Left renal pelvis (tissue), 4 donors: ENCODE data around the gene PDCD11. TPM values are rescaled to one million over a fixed set of nuclear protein-coding genes. Genes with fewer than 3 reads are reported as not detected.
"Not testable (repeated sequence)": the region's sequence is repeated elsewhere in the genome, so short reads cannot be mapped to it uniquely, and the experiment has no call there.

Experiments
- DNase-seq, 4 donors: peaks; one replicate each; pipeline ENCODE4 v3.0.0-alpha.2; 2013; ENCODE audit warnings: low read depth in 4 of 4, low spot score in 3 of 4
- polyA plus RNA-seq, 4 donors: library from polyadenylated mRNA; unstranded; fragments of 120-200 nt; gene quantifications; one replicate each; pipeline ENCODE4 v1.2.1, GENCODE V29; 2013; ENCODE audit not compliant: insufficient read length in 4 of 4

The PDCD11 gene
- polyA plus RNA-seq: 10 to 100 TPM; 24.6 to 38.4 (median 35.0) TPM

GRCh38 chr10:103396067-103396788, at the start of gene PDCD11, which contains the start of gene ATP5MK:
TSS of gene PDCD11 (plus strand) at chr10:103396626. CDS start at chr10:103398427, 1,801 bp downstream.
TSS of gene ATP5MK (minus strand) at chr10:103396475. CDS start at chr10:103392457, 4,018 bp downstream.
- DNase-seq: peak; percentile 91 to 97 (median 94)

GRCh38 chr10:103350175-103350516, 46.3 kb upstream of the PDCD11 start:
- no peak for DNase-seq

GRCh38 chr10:103350517-103351260, 45.7 kb upstream of the PDCD11 start, which contains the start of gene PCGF6:
TSS of gene PCGF6 (minus strand) at chr10:103351140. CDS start at chr10:103351066, 74 bp downstream.
- peak; percentile 57 to 72 (median 68) for DNase-seq

GRCh38 chr10:103353281-103353680, 43.1 kb upstream of the PDCD11 start:
- DNase-seq: no peak

GRCh38 chr10:103354567-103354966, 41.9 kb upstream of the PDCD11 start:
- DNase-seq: not testable (repeated sequence)

- DNase-seq: no peak
These were observed 40.4 kb upstream of the PDCD11 start for GRCh38 chr10:103355906-103356599.

GRCh38 chr10:103359493-103359892, 36.9 kb upstream of the PDCD11 start:
- DNase-seq: not testable (repeated sequence)

GRCh38 chr10:103360791-103361190, 35.6 kb upstream of the PDCD11 start:
- not testable (repeated sequence) for DNase-seq

- DNase-seq: no peak
These were observed 29.0 kb upstream of the PDCD11 start for GRCh38 chr10:103367379-103367781.

GRCh38 chr10:103367782-103368518, 28.5 kb upstream of the PDCD11 start, which contains the start of gene TAF5:
TSS of gene TAF5 (plus strand) at chr10:103367976. CDS start at chr10:103367990, 14 bp downstream.
- peak; percentile 84 to 94 (median 91) for DNase-seq

GRCh38 chr10:103373544-103373943, 22.9 kb upstream of the PDCD11 start:
- DNase-seq: no peak

GRCh38 chr10:103374263-103374662, 22.2 kb upstream of the PDCD11 start:
- DNase-seq: no peak

- no peak for DNase-seq
These were observed 13.7 kb upstream of the PDCD11 start for GRCh38 chr10:103382769-103383168.

- no peak for DNase-seq
These were observed 2.2 kb upstream of the PDCD11 start for GRCh38 chr10:103394180-103394579.

- peak in 1 of 4 donors; percentile 5 for DNase-seq
These were observed 716 bp upstream of the PDCD11 start for GRCh38 chr10:103395754-103396066.

- no peak for DNase-seq
These were observed 312 bp downstream of the PDCD11 start for GRCh38 chr10:103396789-103397087.

- no peak for DNase-seq
These were observed 882 bp downstream of the PDCD11 start for GRCh38 chr10:103397191-103397825.

- DNase-seq: no peak
These were observed 17.1 kb downstream of the PDCD11 start for GRCh38 chr10:103413564-103413963.

GRCh38 chr10:103415581-103415980, 19.2 kb downstream of the PDCD11 start:
- DNase-seq: no peak
